Stimulated activated CD4-positive, alpha-beta T cell treated with anti-CD3 and anti-CD28 coated beads, Interleukin-1b, Interleukin-23, amount 100 ng/mL, for 4 hours (primary cell): ENCODE results near the gene MORN1.

ENCODE experiments used
- DNase-seq, 2 donors: peaks; one replicate each; pipeline ENCODE4 v3.0.0-alpha.2; 2020; ENCODE audit warnings: low read depth in 2 of 2

The MORN1 gene

DNA sequence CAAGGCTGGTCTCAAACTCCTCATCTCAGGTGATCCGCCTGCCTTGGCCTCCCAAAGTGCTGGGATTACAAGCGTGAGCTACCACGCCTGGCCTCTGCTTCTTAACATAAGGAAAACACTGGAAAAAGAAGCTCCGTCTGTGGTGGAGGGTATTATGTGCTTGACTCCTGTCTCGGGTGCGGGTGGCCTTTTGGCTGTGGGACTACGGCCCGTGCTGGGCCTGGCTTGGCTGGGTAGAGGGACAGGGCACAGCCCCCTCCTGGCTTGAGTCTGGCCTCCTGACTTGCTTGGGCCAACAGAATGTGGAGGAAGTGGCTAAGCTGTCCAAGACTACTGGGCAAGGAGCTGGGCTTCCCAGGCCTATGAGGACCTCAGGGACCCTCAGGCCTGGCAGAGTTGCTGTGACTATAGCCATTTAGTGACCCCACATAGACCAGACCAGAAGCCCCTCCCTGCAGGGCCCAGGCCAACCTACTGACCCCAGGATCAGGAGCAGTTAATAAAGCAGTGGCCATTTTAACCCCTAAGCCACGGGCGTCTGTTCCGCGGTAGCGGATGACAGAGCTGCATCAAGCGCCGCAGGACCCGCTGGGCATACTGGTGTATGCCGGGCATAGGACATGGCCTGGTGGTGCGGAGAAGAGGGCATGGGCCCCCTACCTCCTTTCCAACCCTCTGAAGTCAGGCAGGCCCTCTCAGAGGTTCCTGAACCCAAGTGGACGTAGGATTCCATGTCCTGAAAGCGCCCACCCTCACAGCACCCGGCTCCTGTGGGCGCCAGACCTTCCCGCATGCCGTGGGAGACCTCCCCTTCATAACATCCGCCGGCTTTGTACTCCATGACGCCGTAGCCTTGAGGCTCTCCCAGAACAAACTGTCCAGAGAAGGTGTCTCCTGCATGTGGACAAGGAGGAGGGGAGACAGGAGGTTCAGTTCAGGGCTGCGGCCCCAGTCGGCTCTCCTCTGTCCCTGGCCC, 4.4 kb downstream of the MORN1 start:
- no peak for DNase-seq

- DNase-seq: no peak
Measured at GRCh38 chr1:2385606-2386280, 5.6 kb downstream of the MORN1 start.

GRCh38 chr1:2384941-2385481, 6.3 kb downstream of the MORN1 start:
- DNase-seq: no peak

GRCh38 chr1:2384130-2384860, 7.1 kb downstream of the MORN1 start:
- no peak for DNase-seq

GRCh38 chr1:2383576-2383975, 7.8 kb downstream of the MORN1 start:
- no peak for DNase-seq

DNA sequence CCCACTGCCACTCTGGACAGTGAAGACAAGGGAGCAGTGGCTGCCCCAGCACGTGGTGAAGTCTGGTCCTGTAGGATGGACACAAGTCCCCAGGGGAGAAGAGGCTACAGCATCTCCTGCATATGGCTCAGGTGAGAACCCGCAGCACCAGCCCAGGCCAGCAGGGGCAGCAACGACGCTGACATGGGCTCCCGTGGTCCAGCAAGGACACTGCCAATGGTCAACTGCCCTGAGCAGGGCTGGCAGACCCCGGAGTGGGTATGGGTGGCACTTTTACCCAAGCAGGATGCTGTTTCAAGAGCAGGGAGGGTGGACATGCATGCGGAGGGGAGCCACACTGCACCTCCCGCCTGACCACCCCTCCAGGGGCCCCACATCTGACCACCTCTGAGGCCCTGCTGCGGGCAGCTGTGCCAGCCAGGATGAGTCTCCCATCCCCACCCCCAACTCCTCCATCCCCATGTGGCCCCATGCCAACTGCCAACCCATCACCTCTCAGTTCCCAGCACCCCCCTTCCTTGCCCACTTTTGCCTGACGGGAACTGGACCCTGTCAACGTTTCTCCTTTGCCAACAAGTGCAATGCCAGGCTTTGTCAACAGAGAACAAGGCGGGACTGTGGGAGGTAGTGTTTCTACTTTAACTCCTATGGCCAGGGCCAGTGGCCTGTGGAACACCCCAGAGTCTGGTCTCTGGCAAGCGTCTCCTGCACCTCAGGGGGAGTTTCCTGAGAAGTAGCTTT, 8.6 kb downstream of the MORN1 start:
- no peak for DNase-seq

DNA sequence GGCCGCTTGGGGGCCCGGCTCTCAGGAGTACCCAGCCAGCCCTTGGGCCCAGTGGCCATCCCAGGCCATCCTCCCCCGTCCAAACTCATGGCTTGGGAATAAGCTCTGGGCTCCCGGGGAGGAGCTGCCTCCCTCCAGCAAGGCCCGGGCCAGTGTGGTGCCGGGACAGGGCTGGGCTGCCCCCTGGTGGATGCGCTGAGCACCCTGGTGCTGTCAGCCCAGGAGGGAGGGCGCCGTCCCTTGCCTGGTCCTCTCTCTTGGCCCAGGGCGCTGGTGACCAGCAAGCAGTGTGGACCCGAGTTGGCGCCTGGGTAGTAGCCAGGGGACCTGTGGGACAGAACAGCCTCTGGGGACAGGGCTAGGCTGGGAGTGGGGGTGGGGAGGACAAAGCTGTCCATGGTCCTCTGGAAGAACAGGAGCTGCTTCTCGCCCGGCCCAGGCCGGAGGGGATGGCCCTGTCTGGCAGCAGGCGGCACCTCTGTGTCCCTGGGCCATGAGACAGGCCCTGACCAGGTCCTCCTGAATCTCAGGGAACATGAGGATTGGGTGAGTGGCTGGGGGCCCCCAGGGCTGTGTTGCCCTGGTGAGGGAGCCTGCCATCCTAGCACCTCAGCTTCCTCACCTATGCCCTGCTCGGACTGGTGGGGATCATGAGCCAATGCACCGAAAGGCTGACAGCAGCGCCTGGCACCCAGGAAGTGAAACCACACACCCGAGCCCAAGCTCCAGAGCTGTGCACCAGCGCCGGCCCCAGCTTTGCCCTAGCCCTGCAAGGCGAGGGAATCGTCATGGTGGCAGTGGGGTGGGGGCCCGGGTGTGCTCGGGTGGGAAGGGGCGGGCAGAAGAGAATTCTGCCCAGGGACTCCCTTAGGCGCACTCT, 9.4 kb downstream of the MORN1 start:
- DNase-seq: peak; percentile 67 to 80

GRCh38 chr1:2380816-2381591, 10.3 kb downstream of the MORN1 start:
- DNase-seq: no peak

DNA sequence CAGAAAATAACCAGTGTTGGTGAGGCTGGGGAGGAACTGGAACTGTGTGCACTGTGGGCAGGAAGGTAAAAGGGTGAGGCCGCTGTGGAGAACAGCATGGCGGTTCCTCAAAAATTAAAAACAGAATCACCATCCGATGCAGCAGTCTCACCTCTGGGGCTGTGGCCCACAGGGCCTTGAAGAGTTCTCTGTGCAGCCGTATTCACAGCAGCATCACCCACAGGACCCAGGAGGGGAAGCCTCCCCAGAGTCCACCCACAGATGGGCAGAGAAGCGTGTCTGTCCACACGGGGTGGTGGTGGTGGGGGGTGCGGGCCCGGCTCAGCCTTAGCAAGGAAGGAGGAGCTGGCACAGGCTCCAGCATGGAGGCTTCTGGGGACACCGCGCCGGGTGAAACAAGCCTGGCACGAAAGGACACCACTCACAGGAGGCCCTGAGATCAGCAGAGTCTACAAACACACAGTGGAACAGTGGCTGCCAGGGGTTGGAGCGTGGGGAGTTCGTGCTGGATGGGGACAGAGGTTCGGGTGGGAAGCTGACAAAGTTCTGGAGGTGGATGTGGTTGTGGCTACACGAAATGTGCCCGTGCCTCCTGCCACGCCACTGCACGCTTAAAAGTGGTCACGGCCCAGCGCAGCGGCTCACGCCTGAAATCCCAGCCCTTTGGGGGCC, 11.5 kb downstream of the MORN1 start:
- no peak for DNase-seq

- no peak for DNase-seq
Measured at GRCh38 chr1:2378956-2379732, 12.2 kb downstream of the MORN1 start.

GRCh38 chr1:2378441-2378851, 12.9 kb downstream of the MORN1 start:
- DNase-seq: no peak

- no peak for DNase-seq
Measured at GRCh38 chr1:2377751-2378440, 13.5 kb downstream of the MORN1 start.

DNA sequence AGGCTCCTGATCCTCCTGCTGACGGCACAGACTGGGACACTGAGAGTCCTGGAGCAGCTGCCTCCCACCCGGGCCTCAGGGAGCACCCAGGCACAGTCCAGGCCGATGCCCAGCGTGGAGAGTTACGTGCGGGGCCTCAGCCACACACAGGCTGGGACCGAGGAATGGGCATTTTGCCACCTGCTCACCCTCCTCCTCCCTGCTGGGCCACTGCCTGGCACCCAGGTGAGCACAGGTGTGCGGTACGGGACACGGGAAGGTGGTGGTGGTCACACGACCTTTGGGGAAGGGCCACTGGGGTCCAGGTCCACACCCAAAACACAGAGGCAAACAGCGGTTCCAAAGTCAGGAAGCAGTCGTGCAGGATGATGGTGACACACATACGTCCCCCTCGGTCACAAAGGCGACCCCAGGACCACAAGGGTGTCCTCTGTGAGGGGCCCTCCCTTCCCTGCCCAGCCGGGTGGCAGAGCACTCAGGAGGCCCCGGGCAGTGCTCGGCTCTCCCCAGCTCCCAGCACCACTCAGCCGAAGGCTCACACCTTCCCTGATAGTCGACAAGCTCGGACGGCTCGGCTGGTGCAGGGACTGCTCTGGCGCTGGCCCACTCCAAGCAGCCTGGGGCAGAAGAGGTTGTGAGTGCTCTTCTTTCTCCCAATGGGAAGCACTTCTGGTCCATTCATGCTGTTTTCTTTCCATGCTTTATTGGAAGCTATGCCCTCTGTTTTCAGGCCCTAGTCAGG, 14.3 kb downstream of the MORN1 start:
- DNase-seq: no peak

DNA sequence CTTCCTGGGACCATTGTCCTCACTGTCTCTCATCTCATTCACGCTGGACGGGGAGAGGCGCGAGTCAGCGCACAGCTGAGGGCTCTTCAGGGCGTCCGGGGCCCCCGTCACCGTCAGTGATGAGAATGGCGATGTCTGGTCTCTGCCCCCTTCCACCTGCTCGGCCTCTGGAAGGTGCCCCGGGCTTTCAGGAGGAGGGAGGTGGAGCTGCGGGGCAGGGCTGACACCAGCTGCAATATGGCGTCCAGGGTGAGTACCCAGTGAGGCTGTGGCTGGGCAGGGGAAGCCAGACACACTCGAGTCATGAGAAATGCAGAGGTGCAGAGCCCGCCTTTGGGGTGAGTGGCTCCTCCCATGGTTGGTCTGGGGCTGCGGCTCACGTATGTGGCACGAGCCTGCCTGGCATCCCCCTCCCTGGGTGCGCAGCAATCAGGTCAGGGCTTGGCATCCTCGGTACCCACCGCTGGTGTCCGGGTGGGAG, 15.1 kb downstream of the MORN1 start:
- no peak for DNase-seq

DNA sequence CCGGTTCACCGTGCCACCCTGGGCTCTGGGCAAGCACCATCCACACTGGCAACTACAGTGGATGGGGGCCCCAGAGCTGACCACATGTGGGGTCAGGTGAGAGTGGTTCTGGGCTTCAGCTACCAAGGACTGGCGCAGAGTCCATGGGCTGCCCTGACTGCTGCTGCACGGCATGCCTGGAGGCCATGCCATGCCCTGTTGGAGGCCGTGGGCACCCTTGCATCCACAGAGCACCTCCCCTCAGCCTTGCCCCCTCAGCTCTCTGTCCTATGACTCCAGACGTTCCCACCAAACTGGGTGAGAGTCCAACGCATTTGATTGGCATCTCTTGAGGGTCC, 15.5 kb downstream of the MORN1 start:
- no peak for DNase-seq

GRCh38 chr1:2375246-2375922, 16.0 kb downstream of the MORN1 start:
- no peak for DNase-seq
